Neural cell (in vitro differentiated cells): Measurements from ENCODE around the gene NCOA3. TPM values are rescaled to one million over a fixed set of nuclear protein-coding genes. Genes with fewer than 3 reads are reported as not detected.
A peak's percentile ranks its signal among the peaks of the same experiment; 100 is the strongest.

Source experiments
- H2AFZ ChIP-seq: fragments of 200-600, 300-800 bp; sonication (generic), shearing (Covaris generic); 2 replicates; pipeline ENCODE4 v1.6.0; 2014; ENCODE audit warnings: low read depth, mild to moderate bottlenecking, antibody characterized with exemption, low read length, moderate library complexity
- H3F3A ChIP-seq: fragments of 200-600 bp; shearing (Covaris generic); 2 replicates; pipeline ENCODE4 v1.6.1; 2016; ENCODE audit warnings: mild to moderate bottlenecking, moderate library complexity, mixed read lengths, antibody characterized with exemption, low read length; ENCODE audit not compliant: insufficient read depth, poor library complexity, severe bottlenecking
- H3K27ac ChIP-seq: fragments of 200-600, 300-800 bp; sonication (generic), shearing (Covaris generic); 2 replicates; pipeline ENCODE4 v1.5.1; 2014; ENCODE audit warnings: mild to moderate bottlenecking, low read length, moderate library complexity
- H3K27me3 ChIP-seq: fragments of 300-800, 200-600 bp; sonication (generic), shearing (Covaris generic); 2 replicates; pipeline ENCODE4 v1.6.0; 2014; ENCODE audit warnings: mild to moderate bottlenecking, low read depth, low read length, moderate library complexity; ENCODE audit not compliant: insufficient read depth
- H3K36me3 ChIP-seq: fragments of 300-800, 200-600 bp; sonication (generic), shearing (Covaris generic); 2 replicates; pipeline ENCODE4 v1.5.1; 2014; ENCODE audit warnings: mild to moderate bottlenecking, antibody characterized with exemption, low read length, moderate library complexity; ENCODE audit not compliant: insufficient read depth
- H3K4me2 ChIP-seq: fragments of 300-800, 200-600 bp; sonication (generic), shearing (Covaris generic); 2 replicates; pipeline ENCODE4 v1.6.0; 2014; ENCODE audit warnings: mild to moderate bottlenecking, low read length
- H3K4me3 ChIP-seq: fragments of 300-800, 200-600 bp; sonication (generic), shearing (Covaris generic); 2 replicates; pipeline ENCODE4 v1.5.1; 2014; ENCODE audit warnings: mild to moderate bottlenecking, low read length, moderate library complexity
- H3K79me2 ChIP-seq: fragments of 200-600 bp; shearing (Covaris generic); replicated peaks from 2 replicates; pipeline ENCODE4 v1.6.0; 2014; ENCODE audit warnings: mild to moderate bottlenecking, low read length, moderate library complexity; ENCODE audit not compliant: insufficient read depth
- H3K9ac ChIP-seq: fragments of 300-800, 200-600 bp; sonication (generic), shearing (Covaris generic); 2 replicates; pipeline ENCODE4 v1.6.1; 2016; ENCODE audit warnings: mild to moderate bottlenecking, low read length, mixed read lengths
- H3K9me2 ChIP-seq: fragments of 200-600 bp; shearing (Covaris generic); 2 replicates; pipeline ENCODE4 v1.6.1; 2016; ENCODE audit warnings: mild to moderate bottlenecking, low read length, mixed read lengths; ENCODE audit not compliant: insufficient read depth
- H3K9me3 ChIP-seq: fragments of 200-600, 300-800 bp; sonication (generic), shearing (Covaris generic); 2 replicates; pipeline ENCODE4 v1.6.1; 2016; ENCODE audit warnings: mild to moderate bottlenecking, mixed run types, low read length, moderate library complexity, mixed read lengths
- H4K20me1 ChIP-seq: fragments of 200-600 bp; shearing (Covaris generic); 2 replicates; pipeline ENCODE4 v1.6.1; 2016; ENCODE audit warnings: mild to moderate bottlenecking, mixed run types; ENCODE audit not compliant: insufficient read depth
- EP300 ChIP-seq: fragments of 450-650 bp; conservative IDR thresholded peaks from 2 replicates; pipeline ENCODE4 v1.6.1; 2014; ENCODE audit warnings: antibody characterized with exemption, mild to moderate bottlenecking, moderate library complexity; ENCODE audit not compliant: poor library complexity, severe bottlenecking
- EZH2 ChIP-seq: fragments of 200-600, 300-800 bp; shearing (Covaris generic), sonication (generic); IDR thresholded peaks from 2 replicates; pipeline ENCODE4 v1.6.1; 2014; ENCODE audit warnings: antibody characterized with exemption, low read length, borderline replicate concordance, mild to moderate bottlenecking; ENCODE audit not compliant: insufficient read depth, poor library complexity, severe bottlenecking
- MXI1 ChIP-seq: fragments of 450-650 bp; conservative IDR thresholded peaks from 2 replicates; pipeline ENCODE4 v1.6.1; 2014; ENCODE audit warnings: antibody characterized with exemption, mild to moderate bottlenecking; ENCODE audit not compliant: poor library complexity, severe bottlenecking
- POLR2AphosphoS5 ChIP-seq: IDR thresholded peaks from 2 replicates; pipeline ENCODE4 v1.6.1; 2012
- RAD21 ChIP-seq: fragments of 450-650 bp; conservative IDR thresholded peaks from 2 replicates; pipeline ENCODE4 v1.6.1; 2014; ENCODE audit warnings: antibody characterized with exemption, mild to moderate bottlenecking, moderate library complexity
- REST ChIP-seq: IDR thresholded peaks from 2 replicates; pipeline ENCODE4 v1.6.1; 2012; ENCODE audit warnings: borderline replicate concordance
- SMC3 ChIP-seq: fragments of 450-650 bp; conservative IDR thresholded peaks from 2 replicates; pipeline ENCODE4 v1.6.1; 2014; ENCODE audit warnings: antibody characterized with exemption, mild to moderate bottlenecking, moderate library complexity; ENCODE audit not compliant: poor library complexity
- TAF1 ChIP-seq: IDR thresholded peaks from 2 replicates; pipeline ENCODE4 v1.6.1; 2012; ENCODE audit warnings: low read depth
- polyA minus RNA-seq: library from RNA; depleted of rRNA, polyadenylated mRNA; stranded (reverse); fragments of >200 nt; gene quantifications from 2 replicates; pipeline ENCODE4 v1.2.3, GENCODE V29; 2014
- polyA plus RNA-seq: library from polyadenylated mRNA; depleted of rRNA; stranded (reverse); fragments of >200 nt; gene quantifications from 2 replicates; pipeline ENCODE4 v1.2.3, GENCODE V29; 2014
- TF ChIP-seq, protein P1 (sequence below): fragments of 450-650 bp; IDR thresholded peaks from 2 replicates; pipeline ENCODE4 v1.5.1; 2014; ENCODE audit warnings: antibody characterized with exemption, mild to moderate bottlenecking, moderate library complexity; ENCODE audit not compliant: poor library complexity, severe bottlenecking

NCOA3 gene
- 14.2 and 14.6 TPM in 2 replicates for polyA plus RNA-seq
- 50.2 and 54.8 TPM in 2 replicates for polyA minus RNA-seq

DNA sequence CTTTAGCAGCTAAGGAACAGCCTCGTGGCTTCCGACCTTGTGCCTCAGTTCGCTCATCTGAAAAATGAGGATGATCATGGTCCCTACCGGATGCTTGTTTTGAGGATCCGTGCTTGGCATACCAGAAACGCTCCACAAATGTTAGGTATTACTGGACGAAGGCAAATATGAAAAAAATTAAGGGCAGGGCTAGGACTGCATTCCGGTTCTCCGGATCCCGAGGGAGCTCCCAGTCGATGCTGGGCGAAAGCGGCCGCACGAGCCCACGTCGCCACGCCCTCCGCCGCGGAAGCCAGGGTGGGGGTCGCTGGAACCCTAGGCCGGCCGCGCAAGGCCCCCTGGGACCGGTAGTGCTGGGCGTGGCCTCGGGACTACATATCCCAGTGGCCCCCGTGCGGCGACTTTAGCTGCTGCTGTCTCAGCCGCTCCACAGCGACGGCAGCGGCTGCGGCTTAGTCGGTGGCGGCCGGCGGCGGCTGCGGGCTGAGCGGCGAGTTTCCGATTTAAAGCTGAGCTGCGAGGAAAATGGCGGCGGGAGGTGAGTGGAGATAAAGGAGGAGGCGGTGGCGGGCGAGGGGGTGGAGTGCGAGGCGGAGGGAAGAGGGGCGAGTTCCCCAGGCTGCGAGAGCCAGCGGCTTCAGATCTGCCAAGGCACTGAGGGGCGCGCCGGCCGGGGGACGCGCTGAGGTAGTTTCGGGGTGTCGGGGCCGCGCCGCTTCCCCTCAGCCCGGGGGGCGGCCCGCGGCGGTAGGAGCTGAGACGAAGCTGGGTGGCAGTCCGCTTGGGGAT lies at the start of gene NCOA3:
TSS of gene NCOA3 (plus strand) at position 406 of the 789 bp plus-strand sequence. CDS start 120,361 bp downstream, outside the sequence.
- Histone ChIP-seq H3K9ac (peak within 1 kb of the TSS; percentile 82), H3F3A (peaks cover 5% of the 10 kb centered on the region), H3K27ac (peak within 1 kb of the TSS; percentile 80), H2AFZ (peak within 1 kb of the TSS; percentile 73), H3K4me3 (peak within 1 kb of the TSS; percentile 99), H4K20me1 (no peaks in the 10 kb centered on the region), H3K79me2 (peaks cover 36% of the 10 kb centered on the region), H3K9me2 (no peaks in the 10 kb centered on the region), H3K36me3 (no peaks in the 10 kb centered on the region), H3K27me3 (no peaks in the 10 kb centered on the region), H3K9me3 (no peaks in the 10 kb centered on the region), H3K4me2 (peak within 1 kb of the TSS; percentile 85)
- peak; percentile 53 for TF ChIP-seq SMC3
- TF ChIP-seq, protein P1, sequence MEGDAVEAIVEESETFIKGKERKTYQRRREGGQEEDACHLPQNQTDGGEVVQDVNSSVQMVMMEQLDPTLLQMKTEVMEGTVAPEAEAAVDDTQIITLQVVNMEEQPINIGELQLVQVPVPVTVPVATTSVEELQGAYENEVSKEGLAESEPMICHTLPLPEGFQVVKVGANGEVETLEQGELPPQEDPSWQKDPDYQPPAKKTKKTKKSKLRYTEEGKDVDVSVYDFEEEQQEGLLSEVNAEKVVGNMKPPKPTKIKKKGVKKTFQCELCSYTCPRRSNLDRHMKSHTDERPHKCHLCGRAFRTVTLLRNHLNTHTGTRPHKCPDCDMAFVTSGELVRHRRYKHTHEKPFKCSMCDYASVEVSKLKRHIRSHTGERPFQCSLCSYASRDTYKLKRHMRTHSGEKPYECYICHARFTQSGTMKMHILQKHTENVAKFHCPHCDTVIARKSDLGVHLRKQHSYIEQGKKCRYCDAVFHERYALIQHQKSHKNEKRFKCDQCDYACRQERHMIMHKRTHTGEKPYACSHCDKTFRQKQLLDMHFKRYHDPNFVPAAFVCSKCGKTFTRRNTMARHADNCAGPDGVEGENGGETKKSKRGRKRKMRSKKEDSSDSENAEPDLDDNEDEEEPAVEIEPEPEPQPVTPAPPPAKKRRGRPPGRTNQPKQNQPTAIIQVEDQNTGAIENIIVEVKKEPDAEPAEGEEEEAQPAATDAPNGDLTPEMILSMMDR = peak; percentile 69
- TF ChIP-seq EP300 = peak; percentile 55
- peak; percentile 79 for TF ChIP-seq REST
- TF ChIP-seq RAD21 = peak; percentile 44
- TF ChIP-seq TAF1 = peak; percentile 73
- TF ChIP-seq MXI1 = peak; percentile 66
- no peak for TF ChIP-seq EZH2
- TF ChIP-seq POLR2AphosphoS5 = peak; percentile 89

DNA sequence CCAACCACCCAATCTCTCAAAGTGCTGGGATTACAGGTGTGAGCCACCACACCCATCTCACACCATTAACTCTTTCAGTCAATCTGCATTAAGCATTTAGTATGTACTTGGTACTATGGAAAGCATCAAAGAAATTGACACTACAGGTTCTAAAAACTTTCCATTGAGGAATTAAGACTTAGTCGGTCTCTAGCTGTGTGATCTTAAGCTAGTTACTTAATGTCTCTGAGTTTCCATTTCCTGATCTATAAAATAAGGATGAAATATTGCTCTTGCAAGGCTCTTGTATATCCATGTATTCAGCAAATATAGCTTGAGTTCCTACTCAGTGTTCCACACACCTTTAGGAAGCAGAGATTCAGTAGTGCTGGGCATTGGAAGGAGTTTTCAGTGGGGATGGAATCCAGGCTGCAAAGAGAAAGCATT lies 48.9 kb upstream of the NCOA3 start:
- Histone ChIP-seq H3K9me3 (no peaks in the 10 kb centered on the region), H3K9me2 (no peaks in the 10 kb centered on the region), H4K20me1 (no peaks in the 10 kb centered on the region), H3K27ac (no peak overlapping the region), H3K27me3 (no peaks in the 10 kb centered on the region), H3F3A (no peaks in the 10 kb centered on the region), H3K9ac (no peak overlapping the region), H3K4me3 (no peak overlapping the region), H2AFZ (no peak overlapping the region), H3K4me2 (no peak overlapping the region), H3K79me2 (no peaks in the 10 kb centered on the region), H3K36me3 (no peaks in the 10 kb centered on the region)
- no peak for TF ChIP-seq TAF1
- TF ChIP-seq EZH2 = no peak
- no peak for TF ChIP-seq MXI1
- TF ChIP-seq SMC3 = no peak
- TF ChIP-seq POLR2AphosphoS5 = no peak
- no peak for TF ChIP-seq RAD21
- no peak for TF ChIP-seq REST
- TF ChIP-seq EP300 = no peak
